ENCODE measurements around the gene CDK5R1.

The CDK5R1 gene

DNA sequence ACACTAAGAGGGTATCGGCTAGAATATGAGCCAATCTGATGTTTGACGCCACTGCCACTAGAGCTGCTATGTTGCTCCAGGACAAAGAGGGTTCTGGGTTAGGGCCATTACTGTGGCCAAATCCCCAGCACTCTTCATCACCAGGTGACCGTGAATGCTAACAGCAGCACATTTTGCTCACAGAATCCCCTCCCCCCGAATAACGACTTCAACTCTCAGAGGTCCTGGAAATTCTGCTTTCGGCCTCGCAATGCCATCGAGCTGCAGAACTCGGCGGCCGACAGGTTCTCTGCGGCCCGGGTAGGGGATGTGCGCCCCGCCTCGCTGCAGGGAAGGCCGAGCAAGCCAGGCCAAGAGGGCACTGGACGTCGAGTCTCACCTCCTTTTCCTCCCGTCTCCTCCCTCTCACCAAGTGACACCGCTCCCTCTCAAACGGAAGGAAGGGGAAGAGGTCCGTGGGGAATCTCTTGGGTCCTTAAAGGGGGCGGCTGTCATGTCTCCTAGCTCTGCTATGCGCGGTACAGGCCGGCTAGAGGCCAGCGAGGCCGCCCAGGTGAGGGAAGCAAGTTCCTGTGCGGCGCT lies 31.9 kb downstream of the CDK5R1 start:
- H3K4me3 ChIP-seq (ENCODE audit: control insufficient read depth, low read depth, low read length) = peak overlapping the region; percentile 41
- TF ChIP-seq, protein P1, sequence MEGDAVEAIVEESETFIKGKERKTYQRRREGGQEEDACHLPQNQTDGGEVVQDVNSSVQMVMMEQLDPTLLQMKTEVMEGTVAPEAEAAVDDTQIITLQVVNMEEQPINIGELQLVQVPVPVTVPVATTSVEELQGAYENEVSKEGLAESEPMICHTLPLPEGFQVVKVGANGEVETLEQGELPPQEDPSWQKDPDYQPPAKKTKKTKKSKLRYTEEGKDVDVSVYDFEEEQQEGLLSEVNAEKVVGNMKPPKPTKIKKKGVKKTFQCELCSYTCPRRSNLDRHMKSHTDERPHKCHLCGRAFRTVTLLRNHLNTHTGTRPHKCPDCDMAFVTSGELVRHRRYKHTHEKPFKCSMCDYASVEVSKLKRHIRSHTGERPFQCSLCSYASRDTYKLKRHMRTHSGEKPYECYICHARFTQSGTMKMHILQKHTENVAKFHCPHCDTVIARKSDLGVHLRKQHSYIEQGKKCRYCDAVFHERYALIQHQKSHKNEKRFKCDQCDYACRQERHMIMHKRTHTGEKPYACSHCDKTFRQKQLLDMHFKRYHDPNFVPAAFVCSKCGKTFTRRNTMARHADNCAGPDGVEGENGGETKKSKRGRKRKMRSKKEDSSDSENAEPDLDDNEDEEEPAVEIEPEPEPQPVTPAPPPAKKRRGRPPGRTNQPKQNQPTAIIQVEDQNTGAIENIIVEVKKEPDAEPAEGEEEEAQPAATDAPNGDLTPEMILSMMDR (IDR thresholded peaks at IDR 0.05; ENCODE audit: control insufficient read depth, insufficient read depth, low read depth, low read length, missing control alignments) = no peak
- DNase-seq (ENCODE audit: low read depth) = no peak

DNA sequence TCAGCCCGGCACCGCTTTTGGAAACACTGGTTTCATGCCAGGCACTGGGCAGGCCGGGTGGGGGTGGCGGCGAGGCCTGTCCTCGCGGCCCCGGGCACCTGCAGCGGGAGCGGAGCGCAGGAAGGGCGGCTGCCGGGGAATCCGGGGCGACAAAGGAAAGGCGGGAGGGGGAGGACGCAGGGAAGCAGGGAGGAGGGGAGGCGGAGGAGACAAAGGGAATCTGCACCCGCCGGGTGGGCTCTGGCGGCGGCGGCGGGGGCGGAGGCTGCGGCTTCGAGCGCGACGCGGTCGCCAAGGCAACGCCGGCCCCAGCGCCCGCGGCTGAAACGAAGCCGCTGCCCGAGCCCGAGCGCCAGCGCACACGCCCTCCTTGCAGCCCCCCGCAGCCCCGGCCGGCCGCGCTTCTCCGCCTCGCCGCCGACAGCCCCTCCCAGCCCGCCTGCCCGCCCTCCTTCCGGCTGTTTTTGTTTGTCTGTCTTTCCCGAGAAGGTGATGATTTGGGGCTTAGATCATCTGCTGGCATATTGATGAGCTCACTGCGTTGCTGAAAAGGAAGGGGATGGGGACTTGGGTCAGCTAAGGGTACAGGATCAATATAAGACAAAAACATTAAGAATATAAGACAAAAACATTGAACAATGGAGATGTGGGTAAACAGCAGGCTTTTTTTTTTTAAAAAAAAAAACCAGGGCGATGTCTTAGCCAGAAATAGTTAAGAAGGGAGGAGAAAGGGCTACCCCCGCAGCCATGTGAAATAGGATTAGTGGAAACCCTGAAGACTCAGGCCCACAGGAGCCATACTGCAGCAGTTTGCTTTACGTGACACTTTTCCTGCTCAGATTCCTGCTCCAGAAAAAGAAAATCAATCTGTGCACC lies 32.7 kb downstream of the CDK5R1 start:
- TF ChIP-seq, protein P1 (IDR thresholded peaks at IDR 0.05; ENCODE audit: control insufficient read depth, insufficient read depth, low read depth, low read length, missing control alignments) = no peak
- no peak for DNase-seq (ENCODE audit: low read depth)
- H3K4me3 ChIP-seq (ENCODE audit: control insufficient read depth, low read depth, low read length) = peak overlapping the region; percentile 41

DNA sequence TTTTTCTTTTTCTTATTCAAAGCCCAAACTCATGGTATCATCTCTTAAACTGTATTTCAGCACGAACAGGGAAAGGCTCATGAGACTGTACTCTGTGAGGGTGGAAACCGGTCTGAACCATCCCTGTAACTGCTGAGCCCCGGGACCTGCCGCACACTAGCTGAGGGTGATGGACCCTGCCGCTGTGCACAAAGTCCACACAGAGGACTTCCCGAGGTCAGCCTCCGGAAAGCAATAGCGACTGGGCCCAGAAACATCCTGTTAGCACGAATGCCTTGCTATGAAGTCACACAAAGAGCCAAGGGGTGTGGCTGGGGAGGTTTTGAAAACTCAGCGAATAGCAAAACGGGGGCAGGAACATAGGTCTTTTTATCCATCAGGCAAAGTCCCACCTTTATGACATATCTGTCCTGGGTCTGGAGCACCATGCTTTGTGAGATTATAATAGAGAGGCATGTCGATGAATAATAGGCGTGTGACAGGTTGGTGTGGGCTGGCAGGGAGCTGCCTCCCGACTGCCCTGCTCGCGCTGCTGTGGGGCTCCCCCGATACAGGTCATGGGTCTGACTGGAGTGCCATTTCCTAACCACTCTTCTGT lies 33.4 kb downstream of the CDK5R1 start:
- TF ChIP-seq, protein P1 (IDR thresholded peaks at IDR 0.05; ENCODE audit: control insufficient read depth, insufficient read depth, low read depth, low read length, missing control alignments) = no peak
- no peak overlapping the region for H3K4me3 ChIP-seq (ENCODE audit: control insufficient read depth, low read depth, low read length)
- DNase-seq (ENCODE audit: low read depth) = no peak

DNA sequence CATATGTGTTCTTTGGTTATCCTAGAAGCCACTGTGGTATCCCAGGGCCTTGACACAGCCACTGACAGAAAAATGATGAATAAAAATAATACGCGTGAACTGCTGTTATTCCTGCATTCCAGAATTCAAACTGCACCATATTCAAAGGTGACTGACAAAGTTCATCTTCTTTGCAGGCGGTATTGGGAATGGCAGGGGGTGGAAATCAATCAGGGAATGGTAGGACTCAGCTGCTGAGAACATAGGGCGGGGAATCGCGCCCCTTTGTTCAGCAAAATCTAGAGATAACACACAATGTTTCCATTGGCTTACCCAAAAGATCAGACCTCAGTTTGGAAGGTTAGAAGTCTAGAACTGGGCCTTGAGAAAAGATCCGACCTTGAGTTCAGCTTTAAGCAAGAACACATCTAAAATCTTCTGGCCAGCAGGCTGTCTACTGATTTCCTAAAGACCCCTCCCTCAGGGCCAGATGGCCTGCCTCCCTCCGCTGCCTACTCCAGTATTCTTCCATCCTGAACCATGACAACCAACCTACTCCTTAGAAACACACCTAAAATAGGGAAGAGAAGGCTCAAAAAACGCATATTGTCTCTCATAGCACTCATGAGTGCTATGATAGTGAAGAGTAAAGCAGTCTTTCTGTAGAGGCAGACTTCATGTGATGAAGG lies 34.1 kb downstream of the CDK5R1 start:
- TF ChIP-seq, protein P1 (IDR thresholded peaks at IDR 0.05; ENCODE audit: control insufficient read depth, insufficient read depth, low read depth, low read length, missing control alignments) = no peak
- H3K4me3 ChIP-seq (ENCODE audit: control insufficient read depth, low read depth, low read length) = no peak overlapping the region
- no peak for DNase-seq (ENCODE audit: low read depth)

DNA sequence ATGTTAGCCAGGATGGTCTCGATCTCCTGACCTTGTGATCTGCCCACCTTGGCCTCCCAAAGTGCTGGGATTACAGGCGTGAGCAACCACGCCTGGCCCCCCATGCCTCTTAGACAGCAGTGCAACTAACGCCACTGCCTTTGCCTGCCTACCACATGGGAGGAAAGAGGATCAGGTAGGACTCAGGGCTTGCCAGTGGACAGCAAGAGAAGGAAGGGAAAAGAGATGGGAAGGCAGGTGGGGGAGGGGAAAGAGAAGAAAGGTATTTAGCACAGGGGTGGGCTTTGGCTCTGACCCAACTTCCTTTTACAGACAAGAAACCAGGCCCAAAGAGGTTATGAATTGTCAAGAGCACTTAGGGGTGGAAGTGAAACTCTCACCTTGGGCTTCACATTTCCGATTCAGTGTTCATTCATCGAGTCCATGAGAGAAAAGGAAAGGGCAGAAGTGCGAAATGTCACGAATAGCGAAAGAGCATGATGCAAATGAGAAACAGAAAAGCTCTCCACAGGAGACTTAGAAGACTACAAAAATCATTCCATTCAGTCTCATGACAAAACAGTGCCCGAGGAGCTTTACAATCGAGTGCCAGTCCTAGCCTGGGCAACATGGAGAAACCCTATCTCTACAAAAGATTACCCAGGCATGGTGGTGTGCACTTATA lies 36.4 kb downstream of the CDK5R1 start:
- no peak for DNase-seq (ENCODE audit: low read depth)
- no peak overlapping the region for H3K4me3 ChIP-seq (ENCODE audit: control insufficient read depth, low read depth, low read length)
- TF ChIP-seq, protein P1 (IDR thresholded peaks at IDR 0.05; ENCODE audit: control insufficient read depth, insufficient read depth, low read depth, low read length, missing control alignments) = no peak

Data from AG09309 (cell line).